ENCODE results near the gene PHKG1.

DNA sequence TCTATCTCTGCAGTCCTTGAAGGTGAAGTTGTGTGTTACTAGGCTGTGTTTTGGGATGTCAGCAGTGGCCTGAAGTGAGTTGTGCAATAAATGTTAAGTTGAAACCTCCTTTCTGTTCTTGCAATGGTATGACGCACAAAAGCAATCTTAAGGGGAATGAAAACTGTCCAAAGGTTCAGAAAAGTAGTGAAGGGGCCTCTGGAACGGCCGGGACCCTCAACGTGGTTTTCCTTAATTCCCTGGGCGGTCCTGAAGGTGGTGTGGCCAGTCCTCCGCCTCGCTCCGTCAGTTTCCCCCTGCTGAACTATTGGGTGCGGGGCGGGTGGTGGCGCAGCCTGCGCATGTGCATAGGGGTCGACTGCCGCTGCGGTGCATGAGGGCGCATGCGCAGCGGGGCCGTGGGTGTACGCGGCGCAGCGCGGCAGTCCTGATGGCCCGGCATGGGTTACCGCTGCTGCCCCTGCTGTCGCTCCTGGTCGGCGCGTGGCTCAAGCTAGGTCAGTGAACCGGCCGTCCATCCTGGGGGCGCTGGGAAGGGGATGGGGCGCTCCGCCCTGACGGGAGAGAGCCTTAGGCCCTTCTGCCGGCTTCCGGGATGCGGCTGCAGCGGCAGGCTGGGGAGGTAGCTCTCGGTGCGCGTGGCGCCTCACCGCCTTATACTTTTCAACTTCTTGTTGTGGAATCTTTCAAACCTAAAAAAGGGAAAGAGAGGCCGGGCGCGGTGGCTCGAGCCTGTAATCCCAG, 28.7 kb downstream of the PHKG1 start, which contains the start of gene SUMF2:
- peak; percentile 86; the same call in 1 of the 2 replicates for TF ChIP-seq SP4 (IDR thresholded peaks at IDR 0.05; ENCODE audit: low read length)
- TF ChIP-seq EZH2 (IDR thresholded peaks at IDR 0.05; ENCODE audit: low read depth, low read length, severe bottlenecking), result no peak
- TF ChIP-seq EP300 (IDR thresholded peaks at IDR 0.05; ENCODE audit: borderline replicate concordance in 1 of 2, low read depth in 2 of 2, low read length in 2 of 2), result no peak
- peak; percentile 85 to 90 for TF ChIP-seq POLR2A (IDR thresholded peaks at IDR 0.05; ENCODE audit: control extremely low read depth in 1 of 2, low read depth in 2 of 2, low read length in 2 of 2)
- TF ChIP-seq, protein P1, sequence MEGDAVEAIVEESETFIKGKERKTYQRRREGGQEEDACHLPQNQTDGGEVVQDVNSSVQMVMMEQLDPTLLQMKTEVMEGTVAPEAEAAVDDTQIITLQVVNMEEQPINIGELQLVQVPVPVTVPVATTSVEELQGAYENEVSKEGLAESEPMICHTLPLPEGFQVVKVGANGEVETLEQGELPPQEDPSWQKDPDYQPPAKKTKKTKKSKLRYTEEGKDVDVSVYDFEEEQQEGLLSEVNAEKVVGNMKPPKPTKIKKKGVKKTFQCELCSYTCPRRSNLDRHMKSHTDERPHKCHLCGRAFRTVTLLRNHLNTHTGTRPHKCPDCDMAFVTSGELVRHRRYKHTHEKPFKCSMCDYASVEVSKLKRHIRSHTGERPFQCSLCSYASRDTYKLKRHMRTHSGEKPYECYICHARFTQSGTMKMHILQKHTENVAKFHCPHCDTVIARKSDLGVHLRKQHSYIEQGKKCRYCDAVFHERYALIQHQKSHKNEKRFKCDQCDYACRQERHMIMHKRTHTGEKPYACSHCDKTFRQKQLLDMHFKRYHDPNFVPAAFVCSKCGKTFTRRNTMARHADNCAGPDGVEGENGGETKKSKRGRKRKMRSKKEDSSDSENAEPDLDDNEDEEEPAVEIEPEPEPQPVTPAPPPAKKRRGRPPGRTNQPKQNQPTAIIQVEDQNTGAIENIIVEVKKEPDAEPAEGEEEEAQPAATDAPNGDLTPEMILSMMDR (IDR thresholded peaks at IDR 0.05; ENCODE audit: control extremely low read depth in 1 of 3, insufficient read depth in 1 of 3, low read depth in 1 of 3, low read length in 3 of 3), result peak in 1 of 3 experiments; percentile 12; a peak in 1 of 4 replicates
- TF ChIP-seq CBX5 (IDR thresholded peaks at IDR 0.05; ENCODE audit: low read depth, low read length), result no peak
- no peak for TF ChIP-seq GABPA (IDR thresholded peaks at IDR 0.05; ENCODE audit: borderline replicate concordance, insufficient read depth, low read length)
- TF ChIP-seq JUND (IDR thresholded peaks at IDR 0.05; ENCODE audit: low read length), result no peak
- no peak for TF ChIP-seq YY1 (IDR thresholded peaks at IDR 0.05; ENCODE audit: low read depth, low read length)
- TF ChIP-seq RAD21 (IDR thresholded peaks at IDR 0.05 in 1 of 2, conservative IDR thresholded peaks at IDR 0.05 in 1 of 2; ENCODE audit: low read depth in 2 of 2, low read length in 2 of 2), result no peak
- TF ChIP-seq HDAC2 (IDR thresholded peaks at IDR 0.05; ENCODE audit: borderline replicate concordance in 1 of 2, low read depth in 2 of 2, low read length in 2 of 2), result no peak
- TF ChIP-seq, protein P2, sequence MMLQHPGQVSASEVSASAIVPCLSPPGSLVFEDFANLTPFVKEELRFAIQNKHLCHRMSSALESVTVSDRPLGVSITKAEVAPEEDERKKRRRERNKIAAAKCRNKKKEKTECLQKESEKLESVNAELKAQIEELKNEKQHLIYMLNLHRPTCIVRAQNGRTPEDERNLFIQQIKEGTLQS (IDR thresholded peaks at IDR 0.05; ENCODE audit: insufficient read depth, low read depth, low read length), result no peak

Data from H1 (cell line).